Body of pancreas (tissue), 4 donors: ENCODE results near the gene UBA52.

Experiments
- POLR2A ChIP-seq, 3 donors: fragments of 450-650 bp; IDR thresholded peaks; one replicate each; pipeline ENCODE4 v1.6.1; 2016; ENCODE audit warnings: antibody characterized with exemption in 3 of 3, mild to moderate bottlenecking in 2 of 3
- TF ChIP-seq, protein P1 (sequence below), 7 experiments: fragments of 450-650 bp in 4 of 7; fragments of 200-600 bp in 3 of 7; sonication (generic) in 3 of 7; IDR thresholded peaks; one replicate each; pipeline ENCODE4 v1.5.1; 2016 to 2019; ENCODE audit warnings: antibody characterized with exemption in 7 of 7

DNA sequence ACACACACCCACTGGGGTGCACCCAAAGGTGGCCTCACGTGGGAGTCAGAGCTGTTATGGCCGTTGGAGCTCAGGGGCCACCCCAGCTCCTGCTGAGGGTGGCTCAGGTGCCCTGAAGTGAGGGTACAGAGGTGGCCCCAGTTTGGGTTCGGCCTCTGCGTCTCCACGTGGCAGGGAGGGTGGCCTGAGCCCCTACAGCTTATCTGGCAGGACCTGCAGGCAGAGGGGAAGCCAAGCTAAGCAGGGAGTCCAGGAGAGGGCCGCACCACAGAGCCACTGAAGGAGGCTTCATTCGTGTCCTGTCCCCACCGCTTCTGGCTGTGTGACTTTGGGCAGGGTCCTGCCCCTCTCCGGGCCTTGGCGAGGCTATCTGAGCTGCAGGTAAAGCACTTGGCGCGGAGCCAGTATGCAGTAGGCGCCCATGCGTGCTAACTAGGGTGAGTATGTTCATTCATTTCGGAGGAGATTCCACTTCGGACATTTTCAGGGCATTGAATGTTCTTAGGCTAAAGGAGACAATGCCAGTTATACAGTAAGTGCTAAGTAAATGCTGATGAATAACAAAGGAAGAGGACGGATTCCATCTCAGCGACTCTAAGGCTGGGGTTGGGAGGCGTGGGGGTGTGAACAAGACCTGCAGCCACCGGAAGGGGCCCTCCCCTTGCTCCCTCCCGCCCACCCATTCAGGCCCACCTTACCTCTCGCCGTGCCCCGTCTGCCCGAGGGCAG, 21.9 kb downstream of the UBA52 start:
- TF ChIP-seq, protein P1, sequence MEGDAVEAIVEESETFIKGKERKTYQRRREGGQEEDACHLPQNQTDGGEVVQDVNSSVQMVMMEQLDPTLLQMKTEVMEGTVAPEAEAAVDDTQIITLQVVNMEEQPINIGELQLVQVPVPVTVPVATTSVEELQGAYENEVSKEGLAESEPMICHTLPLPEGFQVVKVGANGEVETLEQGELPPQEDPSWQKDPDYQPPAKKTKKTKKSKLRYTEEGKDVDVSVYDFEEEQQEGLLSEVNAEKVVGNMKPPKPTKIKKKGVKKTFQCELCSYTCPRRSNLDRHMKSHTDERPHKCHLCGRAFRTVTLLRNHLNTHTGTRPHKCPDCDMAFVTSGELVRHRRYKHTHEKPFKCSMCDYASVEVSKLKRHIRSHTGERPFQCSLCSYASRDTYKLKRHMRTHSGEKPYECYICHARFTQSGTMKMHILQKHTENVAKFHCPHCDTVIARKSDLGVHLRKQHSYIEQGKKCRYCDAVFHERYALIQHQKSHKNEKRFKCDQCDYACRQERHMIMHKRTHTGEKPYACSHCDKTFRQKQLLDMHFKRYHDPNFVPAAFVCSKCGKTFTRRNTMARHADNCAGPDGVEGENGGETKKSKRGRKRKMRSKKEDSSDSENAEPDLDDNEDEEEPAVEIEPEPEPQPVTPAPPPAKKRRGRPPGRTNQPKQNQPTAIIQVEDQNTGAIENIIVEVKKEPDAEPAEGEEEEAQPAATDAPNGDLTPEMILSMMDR (IDR thresholded peaks at IDR 0.05), result no peak
- TF ChIP-seq POLR2A (IDR thresholded peaks at IDR 0.05), result no peak
